Psoas muscle (tissue), 8 donors: ENCODE data around the gene MYF5. TPM values are rescaled to one million over a fixed set of nuclear protein-coding genes. Genes with fewer than 3 reads are reported as not detected.

ENCODE experiments used
- ATAC-seq, 4 donors: fragments of 200-7000 bp; cut with Tn5 transposase; one replicate each; pipeline ENCODE4 v1.9.1; 2020; ENCODE audit warnings: moderate library complexity in 3 of 4, mild to moderate bottlenecking in 2 of 4
- DNase-seq, 2 donors: peaks; one replicate each; pipeline ENCODE4 v3.0.0-alpha.2; 2020
- H3K27ac ChIP-seq: fragments of 200-600 bp; one replicate; pipeline ENCODE4 v1.8.0; 2022
- H3K27me3 ChIP-seq, 3 donors: fragments of 200-600 bp in 1 of 3; one replicate each; pipeline versions ENCODE4 v1.6.1 to v1.8.0; 2013 to 2022; ENCODE audit warnings: low read length in 2 of 3, mild to moderate bottlenecking in 2 of 3, moderate library complexity in 1 of 3; ENCODE audit not compliant: insufficient read depth in 3 of 3
- H3K36me3 ChIP-seq, 2 donors: fragments of 200-600 bp in 1 of 2; one replicate each; pipeline versions ENCODE4 v1.6.1 to v1.8.0; 2013 to 2022; ENCODE audit warnings: low read depth in 1 of 2, mild to moderate bottlenecking in 1 of 2, moderate library complexity in 1 of 2; ENCODE audit not compliant: insufficient read depth in 1 of 2
- H3K4me1 ChIP-seq: fragments of 200-600 bp; one replicate; pipeline ENCODE4 v1.8.0; 2022
- H3K4me3 ChIP-seq: fragments of 200-600 bp; one replicate; pipeline ENCODE4 v1.8.0; 2022; ENCODE audit warnings: mild to moderate bottlenecking
- H3K9me3 ChIP-seq: fragments of 200-600 bp; one replicate; pipeline ENCODE4 v1.8.0; 2022
- CTCF ChIP-seq: fragments of 200-600 bp; IDR thresholded peaks from one replicate; pipeline ENCODE4 v1.8.0; 2022; ENCODE audit warnings: antibody characterized with exemption
- WGBS, 3 donors: extraction: QIAGEN DNeasy Blood & Tissue Kit; methylation state at CpG; one replicate each; pipeline versions ENCODE4 v1.1.6 to v1.1.7; 2013; 5-methylcytosine and 5-hydroxymethylcytosine counted together
- intact Hi-C, 2 donors: fragments of 100-400 bp; cut with DNase I; formaldehyde crosslinking; loops; one replicate each; pipeline versions ENCODE4 v1.11.0 to v1.14.2; 2022
- polyA plus RNA-seq, 3 donors: library from polyadenylated mRNA; stranded (reverse); fragments of 200-250 nt; gene quantifications; one replicate each; pipeline ENCODE4 v1.2.3, GENCODE V29; 2013
- total RNA-seq, 4 donors: library from RNA; stranded (reverse); fragmentation: NEBNext Ultra II Directional in 2 of 4; extraction: Animal tissue kit (Norgen Biotek cat#: 25700) in 2 of 4; gene quantifications; one replicate each; pipeline versions ENCODE4 v1.2.1 to v1.2.4, GENCODE V29; 2021 to 2023
- donor health status: healthy with polysubstance abuse.
- donor health status: DM: no; HTN: no; CAD: no; lungs with moderate emphysema.
- donor health status: Bipolar disorder and iron deficiency.
- donor health status: healthy.
- donor health status: DM: yes; HTN: yes; CAD: no.
- donor health status: DM: no; HTN: no; CAD: no.
- donor health status: DM: no; HTN: no; CAD: no.
- donor health status: DM: yes; HTN: yes; CAD: no.

The MYF5 gene
- total and polyA plus RNA-seq, 7 donors: 1.3 to 4.7 (median 3.0) TPM

- H3K27me3 ChIP-seq: no peaks in the 10 kb centered on the region
- WGBS, 3 donors: 25 to 50% (median 27%) methylated on average over 6 of the region's 6 CpGs
- no peaks in the 10 kb centered on the region for H3K36me3 ChIP-seq
- intact Hi-C loops: no loop called here
- no peak for DNase-seq
- no peak for ATAC-seq
- no peak for TF ChIP-seq CTCF
- no peak overlapping the region for H3K27ac ChIP-seq
- no peaks in the 10 kb centered on the region for H3K9me3 ChIP-seq
- H3K4me1 ChIP-seq: no peaks in the 10 kb centered on the region
- H3K4me3 ChIP-seq: no peak overlapping the region
These were observed 29.3 kb downstream of the MYF5 start for GRCh38 chr12:80745851-80746505.

DNA sequence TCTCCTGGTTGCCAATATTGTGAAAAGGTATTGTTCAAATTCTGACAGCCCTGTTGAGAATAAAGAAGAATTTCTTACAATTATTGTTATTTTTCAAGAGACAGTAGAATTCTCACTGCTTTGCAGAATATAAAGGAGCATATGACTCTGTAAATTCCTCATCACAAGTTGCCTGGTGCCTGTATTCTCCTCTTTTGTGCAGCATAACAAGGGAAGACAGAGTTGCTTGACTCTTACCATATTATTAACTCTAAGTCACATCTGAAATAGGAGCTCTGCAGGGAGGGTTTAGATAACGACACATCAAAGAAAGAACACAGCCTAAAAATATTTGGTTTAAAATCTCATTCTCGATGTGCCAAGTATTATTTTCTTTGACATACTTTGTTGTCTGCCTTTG, 31.1 kb downstream of the MYF5 start:
- H3K4me1 ChIP-seq: no peaks in the 10 kb centered on the region

GRCh38 chr12:80749456-80749855, 32.7 kb downstream of the MYF5 start:
- WGBS, 3 donors: 21 to 62% (median 33%) methylated on average over 2 of the region's 2 CpGs
- Histone ChIP-seq H3K9me3 (no peaks in the 10 kb centered on the region), H3K36me3 (no peaks in the 10 kb centered on the region), H3K27ac (no peak overlapping the region), H3K27me3 (no peaks in the 10 kb centered on the region), H3K4me3 (no peak overlapping the region), H3K4me1 (no peaks in the 10 kb centered on the region)
- TF ChIP-seq CTCF: no peak
- intact Hi-C loops: no loop called here
- ATAC-seq (no peak), DNase-seq (no peak)

More for the DNA sequence above, 31.1 kb downstream of the MYF5 start:
- Histone ChIP-seq H3K27ac (no peak overlapping the region), H3K27me3 (no peaks in the 10 kb centered on the region), H3K9me3 (no peaks in the 10 kb centered on the region), H3K4me3 (no peak overlapping the region), H3K36me3 (no peaks in the 10 kb centered on the region)
- no peak for DNase-seq
- no peak for TF ChIP-seq CTCF
- intact Hi-C loops: no loop called here
- WGBS, 3 donors: 27 to 37% (median 32%) methylated on average over 2 of the region's 2 CpGs
- ATAC-seq: no peak

GRCh38 chr12:80752464-80752863, 35.8 kb downstream of the MYF5 start:
- intact Hi-C loops: loop anchor here in 1 of 2 donors (5.0 kb wide), 1 partner anchor 35 kb away; the partner anchor contains the start of gene MYF5
- TF ChIP-seq CTCF: no peak
- H3K4me3 ChIP-seq: no peak overlapping the region
- H3K9me3 ChIP-seq: no peaks in the 10 kb centered on the region
- peaks cover 5% of the 10 kb centered on the region for H3K4me1 ChIP-seq
- no peak overlapping the region for H3K27ac ChIP-seq
- H3K27me3 ChIP-seq: no peaks in the 10 kb centered on the region
- no peaks in the 10 kb centered on the region for H3K36me3 ChIP-seq
- DNase-seq (no peak), ATAC-seq (no peak)

GRCh38 chr12:80754274-80754673, 37.6 kb downstream of the MYF5 start:
- H3K4me3 ChIP-seq: no peak overlapping the region
- ATAC-seq (peak in 2 of 4 donors; percentile 37 to 64), DNase-seq (no peak)
- TF ChIP-seq CTCF: no peak
- H3K4me1 ChIP-seq: peaks cover 5% of the 10 kb centered on the region
- H3K36me3 ChIP-seq: no peaks in the 10 kb centered on the region
- 75 to 90% (median 79%) methylated on average over 3 of the region's 3 CpGs for WGBS, 3 donors
- no peak overlapping the region for H3K27ac ChIP-seq
- intact Hi-C loops: loop anchor here in 1 of 2 donors (5.0 kb wide), 1 partner anchor 37 kb away; the partner anchor contains the start of gene MYF5
- no peaks in the 10 kb centered on the region for H3K9me3 ChIP-seq
- H3K27me3 ChIP-seq: no peaks in the 10 kb centered on the region
